ENCODE data around the gene LMBR1L.
"Not testable (repeated sequence)": the region's sequence is repeated elsewhere in the genome, so short reads cannot be mapped to it uniquely, and the experiment has no call there.

LMBR1L gene, protein sequence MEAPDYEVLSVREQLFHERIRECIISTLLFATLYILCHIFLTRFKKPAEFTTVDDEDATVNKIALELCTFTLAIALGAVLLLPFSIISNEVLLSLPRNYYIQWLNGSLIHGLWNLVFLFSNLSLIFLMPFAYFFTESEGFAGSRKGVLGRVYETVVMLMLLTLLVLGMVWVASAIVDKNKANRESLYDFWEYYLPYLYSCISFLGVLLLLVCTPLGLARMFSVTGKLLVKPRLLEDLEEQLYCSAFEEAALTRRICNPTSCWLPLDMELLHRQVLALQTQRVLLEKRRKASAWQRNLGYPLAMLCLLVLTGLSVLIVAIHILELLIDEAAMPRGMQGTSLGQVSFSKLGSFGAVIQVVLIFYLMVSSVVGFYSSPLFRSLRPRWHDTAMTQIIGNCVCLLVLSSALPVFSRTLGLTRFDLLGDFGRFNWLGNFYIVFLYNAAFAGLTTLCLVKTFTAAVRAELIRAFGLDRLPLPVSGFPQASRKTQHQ

DNA sequence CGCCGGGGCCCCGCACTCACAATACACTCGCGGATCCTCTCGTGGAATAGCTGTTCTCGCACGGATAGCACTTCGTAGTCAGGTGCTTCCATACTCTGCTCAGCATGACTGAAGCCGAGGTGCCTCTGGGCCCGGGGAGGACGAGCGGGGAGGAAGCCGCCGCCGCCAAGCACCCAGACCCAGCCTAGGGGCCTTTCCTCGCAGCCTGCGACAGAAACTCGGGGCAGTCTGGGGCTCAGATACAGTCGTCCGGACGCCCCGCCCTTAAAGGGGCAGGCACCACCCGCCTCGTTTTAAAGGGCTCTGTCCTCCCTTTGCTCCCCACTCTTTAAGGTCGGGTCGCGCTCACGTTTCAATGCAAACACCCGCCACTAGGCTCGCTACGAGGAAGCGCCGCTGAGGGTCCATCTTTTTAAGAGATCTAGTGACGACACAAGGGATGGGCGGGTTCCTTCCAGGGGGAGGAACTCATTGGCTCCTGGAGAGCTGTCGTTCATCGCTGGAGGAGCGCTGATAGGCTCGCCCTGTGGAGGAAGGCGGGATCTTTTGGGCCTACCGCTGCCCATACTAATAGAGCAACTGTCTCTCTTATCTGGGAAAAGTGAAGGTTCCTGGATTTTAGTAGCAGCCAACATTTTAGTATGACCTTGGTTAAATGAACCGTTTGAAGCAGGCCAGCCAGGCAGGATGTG is at the start of gene LMBR1L:
Gene LMBR1L, minus strand, starts transcription at position 384 of the 692 bp plus-strand sequence. Its CDS starts 292 bp downstream, at position 92.
- peak; percentile 85 to 93 (median 92) for DNase-seq (ENCODE audit: low read depth in 3 of 3)

DNA sequence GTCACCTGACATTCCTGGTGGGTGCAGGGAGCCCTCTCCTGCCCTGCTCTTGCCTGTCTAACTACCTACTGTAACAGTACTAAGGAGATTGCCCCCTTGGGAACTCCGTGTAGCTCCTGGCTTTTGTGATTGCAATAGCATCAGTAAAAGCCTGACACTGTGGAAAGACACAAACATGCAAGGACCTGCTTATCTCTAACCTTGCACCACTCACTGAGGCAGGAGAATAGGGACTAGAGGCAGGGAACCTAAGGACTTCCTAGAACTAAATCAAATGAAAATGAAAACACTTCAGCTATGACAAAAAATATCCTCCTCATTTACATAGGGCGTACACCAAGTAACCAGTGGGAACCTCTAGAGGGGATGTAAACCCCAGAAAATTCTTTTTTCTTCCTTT is 49.8 kb upstream of the LMBR1L start:
- DNase-seq (ENCODE audit: low read depth in 3 of 3) = no peak

DNA sequence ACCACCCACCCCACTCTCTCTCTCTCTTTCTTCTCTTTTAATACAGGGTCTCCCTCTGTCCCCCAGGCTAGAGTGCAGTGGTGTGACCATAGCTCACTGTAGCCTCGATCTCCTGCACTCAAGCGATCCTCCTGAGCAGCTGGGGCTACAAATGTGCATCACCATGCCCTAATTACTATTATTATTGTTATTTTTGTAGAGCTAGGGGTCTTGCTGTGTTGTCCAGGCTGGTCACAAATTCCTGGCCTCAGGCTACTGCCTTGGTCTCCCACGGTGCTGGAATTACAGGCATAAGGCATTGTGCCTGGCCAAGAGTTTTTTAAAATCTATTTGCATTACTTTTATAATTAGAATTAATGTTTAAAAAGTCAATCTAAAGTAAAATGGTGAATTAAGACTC is 43.6 kb upstream of the LMBR1L start:
- DNase-seq (ENCODE audit: low read depth in 3 of 3) = no peak

DNA sequence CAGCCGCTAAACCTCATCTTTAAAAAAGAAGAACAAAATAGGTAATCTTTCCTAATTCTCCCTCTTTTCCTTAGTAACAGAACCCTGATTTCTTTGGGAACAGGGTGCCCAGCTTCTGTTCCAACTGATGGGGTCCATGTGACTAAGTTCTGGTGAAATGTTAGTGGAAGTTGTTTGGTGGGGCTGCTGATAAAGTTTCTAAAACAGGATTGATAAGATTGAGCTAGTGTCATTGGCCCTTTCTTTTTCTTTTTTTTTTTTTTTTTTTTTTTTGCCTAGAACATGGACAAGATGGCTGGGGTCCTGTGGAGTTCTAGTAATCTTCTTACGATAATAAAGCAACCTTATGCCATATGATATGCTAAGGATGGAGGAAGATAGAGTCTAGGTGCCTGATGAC is 36.7 kb upstream of the LMBR1L start:
- no peak for DNase-seq (ENCODE audit: low read depth in 3 of 3)

DNA sequence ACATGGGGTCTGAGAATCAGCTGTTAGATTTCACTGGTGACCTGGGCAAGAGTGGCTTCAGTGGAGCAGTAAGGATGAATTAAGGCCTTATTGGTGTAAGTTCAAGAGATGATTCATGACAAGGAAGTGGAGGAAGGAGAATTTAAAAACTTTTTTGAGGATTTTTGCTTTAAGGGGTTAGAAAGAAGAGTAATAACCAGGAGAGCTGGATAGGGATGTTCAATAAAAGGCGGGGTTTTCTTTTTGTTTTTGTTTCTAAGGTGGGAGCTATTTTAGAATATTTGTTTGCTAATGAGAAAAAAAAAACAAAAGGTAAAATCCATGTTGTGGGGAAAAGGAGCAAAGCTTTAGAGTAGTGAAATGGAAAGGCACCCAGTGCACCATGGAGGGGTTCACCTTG is 35.8 kb upstream of the LMBR1L start:
- DNase-seq (ENCODE audit: low read depth in 3 of 3) = no peak

DNA sequence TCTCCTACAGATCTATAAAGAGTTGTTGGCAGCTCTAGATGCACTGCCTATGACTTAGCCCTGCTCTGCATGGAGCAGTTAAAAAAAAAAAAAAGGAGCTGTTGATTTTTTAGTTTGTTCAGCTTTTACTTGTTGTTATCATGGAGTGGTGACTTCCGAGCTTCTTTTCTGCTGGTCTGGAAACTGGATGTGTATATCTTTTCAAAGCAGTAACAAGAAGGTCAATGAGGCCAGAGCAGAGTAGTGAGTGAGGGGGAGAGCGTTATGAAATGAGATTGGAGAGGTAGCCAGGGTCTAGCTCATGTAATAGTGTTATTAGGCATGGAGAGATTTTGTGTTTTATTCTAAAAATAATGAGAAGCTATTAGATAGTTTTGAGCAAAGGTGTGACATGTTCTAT is 33.7 kb upstream of the LMBR1L start:
- DNase-seq (ENCODE audit: low read depth in 3 of 3) = no peak

DNA sequence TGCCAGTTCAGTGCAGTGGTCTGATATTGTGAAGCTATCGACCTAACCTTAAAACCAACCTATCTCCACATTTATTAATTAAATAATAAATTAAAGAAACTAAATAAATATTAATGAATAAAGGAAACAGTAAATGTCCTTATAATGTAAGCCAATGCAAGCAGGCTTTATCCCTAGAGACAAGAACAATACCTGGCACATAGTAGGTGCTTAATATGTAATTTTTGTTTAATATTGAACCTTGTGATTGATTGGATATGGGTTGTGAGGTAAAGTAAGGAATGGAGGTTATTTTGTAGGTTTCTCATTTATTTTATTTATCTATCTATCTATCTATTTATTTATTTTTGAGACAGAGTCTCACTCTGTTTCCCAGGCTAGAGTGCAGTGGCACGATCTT is 28.4 kb upstream of the LMBR1L start:
- DNase-seq (ENCODE audit: low read depth in 3 of 3) = no peak

DNA sequence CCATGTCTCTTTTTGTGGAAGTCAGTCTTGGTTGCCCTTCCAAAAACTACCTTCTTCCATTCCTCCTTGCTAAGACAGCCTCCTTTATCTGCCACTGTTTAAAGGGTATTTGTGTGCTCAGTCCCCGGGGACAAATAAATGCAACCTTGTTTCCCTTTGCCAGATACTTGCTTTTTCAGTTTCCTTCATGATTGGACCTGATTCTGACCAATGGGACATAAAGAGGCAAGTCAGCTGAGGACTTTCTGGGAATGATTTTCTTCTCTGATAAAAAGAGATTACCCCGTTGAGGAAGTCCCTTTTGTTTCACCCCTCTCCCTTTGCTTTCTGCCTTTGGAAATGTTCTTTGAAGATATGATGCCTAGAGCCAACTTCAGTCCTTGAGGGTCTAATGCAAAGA is 27.9 kb upstream of the LMBR1L start:
- DNase-seq (ENCODE audit: low read depth in 3 of 3) = no peak

DNA sequence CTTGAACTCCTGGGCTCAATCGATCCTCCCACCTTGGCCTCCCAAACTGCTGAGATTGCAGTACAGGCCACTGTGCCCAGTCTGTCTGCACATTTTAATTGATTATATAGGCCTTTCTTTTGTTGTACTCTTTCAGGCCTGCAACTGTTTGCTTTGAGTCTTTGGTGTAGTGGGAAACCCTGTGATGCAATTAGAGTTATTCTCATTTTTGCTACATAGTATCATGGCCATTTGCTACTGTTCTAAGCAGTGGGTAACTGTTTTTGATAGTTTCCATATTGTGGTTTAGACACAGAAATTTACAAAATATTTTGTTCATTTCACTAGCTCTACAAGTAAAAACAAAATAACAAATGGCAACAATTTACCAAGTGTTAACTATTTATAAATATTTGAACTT is 26.8 kb upstream of the LMBR1L start:
- DNase-seq (ENCODE audit: low read depth in 3 of 3) = no peak

DNA sequence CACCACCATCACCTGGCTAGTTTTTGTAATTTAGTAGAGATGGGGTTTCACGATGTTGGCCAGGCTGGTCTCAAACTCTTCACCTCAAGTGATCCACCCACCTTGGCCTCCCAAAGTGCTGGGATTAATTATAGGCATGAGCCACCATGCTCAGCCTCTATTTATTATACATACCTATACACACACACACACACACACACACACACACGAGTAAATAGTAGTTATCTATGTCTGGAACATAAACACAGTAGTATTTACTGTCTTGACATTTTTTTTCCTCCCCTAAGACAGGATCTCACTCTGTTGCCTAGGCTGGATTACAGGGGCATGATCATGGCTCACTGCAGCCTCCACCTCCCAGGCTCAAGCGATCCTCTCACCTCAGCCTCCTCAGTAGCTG is 26.4 kb upstream of the LMBR1L start:
- DNase-seq (ENCODE audit: low read depth in 3 of 3) = not testable (repeated sequence)

DNA sequence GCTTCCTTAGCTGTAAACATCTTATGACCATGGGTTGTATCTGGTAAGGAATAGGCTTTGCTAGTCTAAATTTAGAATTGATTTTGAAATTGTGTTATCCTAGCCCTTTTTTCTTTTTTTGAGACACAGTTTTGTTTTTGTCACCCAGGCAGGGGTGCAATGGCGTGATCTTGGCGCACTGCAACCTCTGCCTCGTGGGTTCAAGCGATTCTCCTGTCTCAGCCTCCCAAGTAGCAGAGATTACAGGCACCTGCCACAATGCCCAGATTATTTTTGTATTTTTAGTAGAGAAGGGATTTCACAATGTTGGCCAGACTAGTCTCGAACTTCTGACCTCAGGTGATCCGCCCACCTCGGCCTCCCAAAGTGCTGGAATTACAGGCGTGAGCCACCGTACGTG is 22.9 kb upstream of the LMBR1L start:
- DNase-seq (ENCODE audit: low read depth in 3 of 3) = no peak

DNA sequence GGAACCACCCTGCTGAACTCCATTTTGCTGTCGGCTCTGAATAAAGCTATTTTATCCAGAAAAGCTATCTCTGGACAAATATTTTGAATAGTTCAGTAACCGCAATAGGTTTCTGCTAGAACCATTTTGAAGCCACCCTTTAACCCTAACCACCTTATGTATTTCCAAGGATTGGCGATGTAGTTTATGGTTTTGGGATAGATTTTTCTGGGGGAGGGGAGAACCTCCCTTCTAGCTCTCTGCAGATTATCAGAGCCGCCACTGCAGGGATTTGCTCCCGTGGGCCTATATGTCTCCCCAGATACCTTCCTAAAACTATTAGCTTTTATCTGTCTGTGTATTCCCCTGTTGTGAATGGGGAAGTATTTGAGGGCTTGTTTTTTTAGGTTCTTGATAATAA is 22.4 kb upstream of the LMBR1L start:
- no peak for DNase-seq (ENCODE audit: low read depth in 3 of 3)

DNA sequence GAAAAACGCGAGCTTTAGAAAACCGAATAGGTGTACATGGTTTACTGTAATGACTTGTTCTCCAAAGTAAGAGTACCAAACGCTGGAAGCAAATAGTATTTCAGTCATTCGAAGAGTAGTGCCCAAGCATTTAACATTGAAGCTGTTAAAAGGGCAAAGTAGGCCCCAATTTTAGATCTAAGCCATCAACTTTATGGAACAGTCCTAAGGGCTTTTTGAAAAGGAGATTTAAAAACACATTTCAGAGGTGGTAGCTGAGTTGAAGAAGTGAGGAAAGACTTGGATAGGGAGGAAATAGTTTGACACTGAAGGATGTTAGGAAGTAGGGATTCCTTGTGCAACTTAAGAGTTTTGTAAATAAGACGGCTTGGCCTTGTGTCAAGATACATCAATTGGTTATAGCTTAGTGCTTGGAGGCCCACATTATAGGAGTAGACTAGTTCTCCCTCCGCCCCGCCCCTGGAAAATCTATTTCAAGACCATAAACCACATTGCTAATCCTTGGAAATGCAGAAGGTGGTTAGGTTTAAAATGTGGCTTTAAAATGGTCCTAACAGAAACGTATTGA is 21.3 kb upstream of the LMBR1L start:
- no peak for DNase-seq (ENCODE audit: low read depth in 3 of 3)

DNA sequence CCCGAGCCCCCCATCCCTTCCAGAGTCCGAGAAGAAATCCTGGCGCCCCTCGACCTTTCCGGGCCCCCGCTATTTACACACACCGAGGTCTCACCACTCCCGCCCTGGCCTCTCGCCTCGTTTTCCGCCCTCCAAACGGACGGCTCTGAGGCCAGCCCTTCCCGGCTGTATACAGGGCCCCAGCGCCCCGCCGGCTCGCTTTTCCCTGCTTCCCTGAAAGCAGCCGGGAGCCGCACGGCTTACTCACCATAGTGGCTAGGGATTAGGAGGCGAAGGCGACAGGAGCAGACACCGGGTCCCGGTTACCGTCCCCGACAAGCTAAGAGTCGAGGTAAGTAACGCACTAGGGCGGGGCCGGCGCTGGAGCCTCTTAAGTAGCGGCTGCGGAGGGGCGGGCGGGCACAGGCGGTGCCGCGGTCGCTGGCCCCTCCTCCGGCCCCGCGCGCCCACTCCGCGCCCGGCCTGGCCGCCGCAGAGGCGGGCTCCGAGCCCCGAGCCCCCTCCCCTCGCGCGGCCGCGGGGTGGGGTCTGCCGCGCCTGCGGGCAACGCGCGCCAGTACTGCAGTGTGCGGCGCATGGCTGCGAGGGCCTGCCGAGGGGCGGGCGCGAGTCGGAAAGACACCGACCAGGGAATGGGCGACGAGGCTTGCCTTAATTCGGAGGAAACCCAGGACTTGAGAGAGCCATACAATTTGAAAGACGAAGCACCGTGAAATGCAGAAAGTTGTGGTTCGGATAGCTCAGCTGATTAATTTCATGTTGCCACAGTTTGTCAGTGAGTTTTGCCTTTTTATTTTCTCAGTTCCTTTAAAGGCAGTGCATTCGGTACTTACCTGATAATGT is 20.6 kb upstream of the LMBR1L start, which contains the start of gene TUBA1B:
Gene TUBA1B, minus strand, starts transcription at position 345 of the 843 bp plus-strand sequence. Its CDS starts 95 bp downstream, at position 250.
- peak; percentile 78 to 87 (median 84) for DNase-seq (ENCODE audit: low read depth in 3 of 3)

DNA sequence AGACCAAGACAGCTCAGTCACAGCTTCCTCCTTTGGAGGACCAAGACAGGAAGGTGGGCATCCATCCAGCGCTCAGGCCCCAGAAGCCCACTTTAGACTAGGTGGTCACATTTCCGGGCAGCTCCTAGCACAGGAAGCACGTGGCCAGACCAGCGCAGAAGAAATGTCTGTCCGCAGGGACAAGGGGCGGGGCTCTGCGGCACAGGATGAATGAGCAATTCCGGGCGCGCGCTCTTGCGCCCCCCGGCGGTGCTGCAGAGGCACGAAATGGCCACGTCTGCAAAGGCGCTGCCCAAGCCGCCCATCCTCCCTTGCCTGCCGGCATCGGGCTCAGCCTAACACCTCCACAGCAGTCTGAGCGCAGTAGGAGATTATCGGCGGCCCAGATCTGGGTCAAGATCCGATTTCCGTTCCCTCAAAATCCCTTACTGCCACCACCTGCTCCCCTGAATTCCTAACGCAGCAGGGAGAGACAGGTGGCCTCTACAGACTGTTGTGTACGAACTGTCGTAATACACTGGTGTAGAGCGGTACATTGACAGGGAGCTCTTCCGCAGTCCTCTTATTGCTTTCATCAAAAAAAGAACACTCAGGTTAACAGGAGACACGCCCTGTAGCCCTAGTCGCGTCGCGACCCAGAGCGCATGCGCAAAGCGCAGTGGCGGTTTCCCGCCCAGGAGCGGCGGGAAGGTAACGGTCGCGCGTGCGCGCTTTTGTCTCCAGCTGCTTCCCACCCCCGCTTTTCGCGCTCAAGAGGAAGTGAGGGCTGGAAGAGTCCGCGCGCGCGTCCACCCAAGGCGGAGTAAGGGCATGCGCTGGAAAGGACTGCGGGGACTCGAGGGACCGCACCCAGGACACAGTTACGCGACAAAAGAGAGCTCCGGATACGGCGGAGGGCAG is 19.8 kb upstream of the LMBR1L start:
- peak; percentile 83 to 90 (median 87) for DNase-seq (ENCODE audit: low read depth in 3 of 3)

DNA sequence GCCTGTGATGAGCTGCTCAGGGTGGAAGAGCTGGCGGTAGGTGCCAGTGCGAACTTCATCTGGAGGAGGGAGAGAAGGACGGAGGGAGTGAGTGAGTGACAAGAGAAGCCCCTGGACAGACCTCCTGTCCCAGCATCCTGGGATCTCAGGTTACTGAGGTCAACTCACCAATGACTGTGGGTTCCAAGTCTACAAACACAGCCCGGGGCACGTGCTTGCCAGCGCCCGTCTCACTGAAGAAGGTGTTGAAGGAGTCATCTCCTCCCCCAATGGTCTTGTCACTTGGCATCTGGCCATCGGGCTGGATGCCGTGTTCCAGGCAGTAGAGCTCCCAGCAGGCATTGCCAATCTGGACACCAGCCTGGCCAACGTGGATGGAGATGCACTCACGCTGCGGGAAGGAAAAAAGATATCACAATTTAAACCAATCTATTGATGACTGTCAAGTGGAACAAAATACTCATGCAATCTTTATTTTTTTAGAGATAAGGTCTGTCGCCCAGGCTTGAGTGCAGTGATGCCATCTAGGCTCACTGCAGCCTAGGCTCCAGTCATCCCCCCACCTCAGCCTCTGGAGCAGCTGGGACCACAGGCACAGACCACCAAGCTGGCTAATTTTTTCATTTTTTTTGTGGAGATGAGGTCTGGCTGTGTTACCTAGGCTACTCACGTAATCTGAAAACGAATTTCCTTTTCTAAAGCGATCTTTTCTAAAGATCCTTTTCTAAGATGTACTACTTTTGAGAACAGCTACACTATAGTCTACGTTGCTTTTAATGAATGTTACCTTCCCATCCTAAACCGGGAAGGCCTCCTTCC is 18.9 kb upstream of the LMBR1L start:
- DNase-seq (ENCODE audit: low read depth in 3 of 3) = peak in 1 of 3 experiments; percentile 13

DNA sequence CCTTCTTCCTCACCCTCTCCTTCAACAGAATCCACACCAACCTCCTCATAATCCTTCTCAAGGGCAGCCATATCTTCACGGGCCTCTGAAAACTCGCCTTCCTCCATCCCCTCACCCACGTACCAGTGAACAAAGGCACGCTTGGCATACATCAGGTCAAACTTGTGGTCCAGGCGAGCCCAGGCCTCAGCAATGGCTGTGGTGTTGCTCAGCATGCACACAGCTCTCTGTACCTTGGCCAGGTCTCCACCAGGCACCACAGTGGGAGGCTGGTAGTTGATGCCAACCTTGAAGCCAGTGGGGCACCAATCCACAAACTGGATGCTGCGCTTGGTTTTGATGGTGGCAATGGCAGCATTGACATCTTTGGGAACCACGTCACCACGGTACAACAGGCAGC is 17.3 kb upstream of the LMBR1L start:
- not testable (repeated sequence) for DNase-seq (ENCODE audit: low read depth in 3 of 3)

DNA sequence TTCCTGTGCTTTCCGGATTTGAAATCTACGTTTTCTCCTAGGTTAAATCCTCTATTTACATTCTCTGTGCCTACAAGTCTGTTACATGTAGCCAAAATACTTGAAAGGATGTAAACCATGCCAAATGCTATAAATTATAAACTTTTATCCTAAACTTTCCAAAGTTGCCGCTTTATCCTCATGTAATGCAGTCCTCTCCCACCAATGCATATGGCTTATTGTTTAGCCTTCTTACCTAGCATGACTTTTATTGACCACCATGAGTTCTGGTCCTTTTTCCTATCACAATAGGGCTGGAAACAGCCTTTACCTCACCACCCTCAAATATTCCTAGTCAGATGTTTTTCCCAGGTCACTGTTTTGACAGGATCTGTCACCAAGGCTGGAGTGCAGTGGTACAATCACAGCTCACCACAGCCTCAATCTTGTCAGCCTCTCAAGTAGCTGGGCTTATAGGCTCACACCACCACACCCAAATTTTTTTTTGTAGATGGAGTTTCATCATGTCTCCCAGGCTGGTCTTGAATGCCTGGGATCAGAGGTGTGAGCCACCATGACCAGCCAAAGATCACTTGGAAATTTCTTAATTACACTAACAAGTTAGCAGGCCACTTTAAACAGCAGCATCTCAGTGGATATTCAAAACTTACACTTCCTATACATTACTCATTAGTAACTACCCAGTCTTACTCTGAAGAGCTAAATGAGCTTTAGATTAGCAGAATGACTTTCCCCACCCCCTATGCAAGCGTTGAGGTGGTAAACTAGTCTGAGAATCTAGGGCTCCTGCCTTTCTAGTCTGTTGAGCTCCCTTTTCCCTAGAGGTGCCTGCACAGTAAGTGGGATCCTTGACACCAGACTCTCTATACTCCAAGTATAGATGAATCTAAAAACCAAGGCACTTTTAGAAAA is 16.5 kb upstream of the LMBR1L start:
- no peak for DNase-seq (ENCODE audit: low read depth in 3 of 3)

All from stimulated activated CD4-positive, alpha-beta T cell treated with anti-CD3 and anti-CD28 coated beads, TNF-alpha, amount 100 ng/mL, for 24 hours (primary cell).